ENCODE results near the gene SH3TC1. TPM values are rescaled to one million over a fixed set of nuclear protein-coding genes. Genes with fewer than 3 reads are reported as not detected.

Gene SH3TC1
- total and polyA plus RNA-seq, 9 donors: 1.1 to 34.5 (median 5.4) TPM

DNA sequence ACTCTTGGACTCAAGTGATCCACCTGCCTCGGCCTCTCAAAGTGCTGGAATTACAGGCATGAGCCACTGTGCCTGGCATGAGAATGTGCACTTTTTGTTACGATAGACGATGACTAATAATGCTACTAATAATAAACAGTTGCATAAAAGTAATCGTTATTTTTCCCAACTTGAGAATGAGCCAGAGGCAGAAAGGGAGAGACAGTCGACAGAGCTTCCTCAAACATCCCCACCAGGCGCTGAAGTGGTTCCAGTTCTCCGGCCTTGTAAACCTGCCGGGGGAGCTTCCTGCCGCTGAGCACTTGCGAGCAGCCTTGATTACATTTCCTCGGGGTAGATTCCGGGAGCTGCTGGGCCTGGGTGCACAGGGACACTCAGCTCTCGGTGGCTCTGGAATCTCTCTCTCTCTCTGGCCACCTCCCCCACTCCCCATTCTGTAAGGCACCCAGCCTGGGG lies 61.6 kb downstream of the SH3TC1 start:
- Histone ChIP-seq H3K4me3 (no peak overlapping the region), H3K9me3 (no peaks in the 10 kb centered on the region), H3K27me3 (no peaks in the 10 kb centered on the region), H3K36me3 (no peaks in the 10 kb centered on the region), H3K27ac (peak overlapping the region; percentile 34 to 38), H3K4me1 (ENCODE audit: insufficient read depth) (no peaks in the 10 kb centered on the region)
- TF ChIP-seq, protein P1, sequence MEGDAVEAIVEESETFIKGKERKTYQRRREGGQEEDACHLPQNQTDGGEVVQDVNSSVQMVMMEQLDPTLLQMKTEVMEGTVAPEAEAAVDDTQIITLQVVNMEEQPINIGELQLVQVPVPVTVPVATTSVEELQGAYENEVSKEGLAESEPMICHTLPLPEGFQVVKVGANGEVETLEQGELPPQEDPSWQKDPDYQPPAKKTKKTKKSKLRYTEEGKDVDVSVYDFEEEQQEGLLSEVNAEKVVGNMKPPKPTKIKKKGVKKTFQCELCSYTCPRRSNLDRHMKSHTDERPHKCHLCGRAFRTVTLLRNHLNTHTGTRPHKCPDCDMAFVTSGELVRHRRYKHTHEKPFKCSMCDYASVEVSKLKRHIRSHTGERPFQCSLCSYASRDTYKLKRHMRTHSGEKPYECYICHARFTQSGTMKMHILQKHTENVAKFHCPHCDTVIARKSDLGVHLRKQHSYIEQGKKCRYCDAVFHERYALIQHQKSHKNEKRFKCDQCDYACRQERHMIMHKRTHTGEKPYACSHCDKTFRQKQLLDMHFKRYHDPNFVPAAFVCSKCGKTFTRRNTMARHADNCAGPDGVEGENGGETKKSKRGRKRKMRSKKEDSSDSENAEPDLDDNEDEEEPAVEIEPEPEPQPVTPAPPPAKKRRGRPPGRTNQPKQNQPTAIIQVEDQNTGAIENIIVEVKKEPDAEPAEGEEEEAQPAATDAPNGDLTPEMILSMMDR (IDR thresholded peaks at IDR 0.05): no peak
- TF ChIP-seq POLR2A (IDR thresholded peaks at IDR 0.05): no peak
- TF ChIP-seq EP300 (IDR thresholded peaks at IDR 0.05): no peak
- peak; percentile 71 to 85 (median 75) for DNase-seq
- intact Hi-C loops (cut with DNase I): loop anchor here in 1 of 4 donors (10.0 kb wide), 1 partner anchor 54 kb away; no protein-coding TSS in a partner anchor
- 6 to 7% (median 6%) methylated on average over 13 of the region's 13 CpGs for WGBS, 3 donors

DNA sequence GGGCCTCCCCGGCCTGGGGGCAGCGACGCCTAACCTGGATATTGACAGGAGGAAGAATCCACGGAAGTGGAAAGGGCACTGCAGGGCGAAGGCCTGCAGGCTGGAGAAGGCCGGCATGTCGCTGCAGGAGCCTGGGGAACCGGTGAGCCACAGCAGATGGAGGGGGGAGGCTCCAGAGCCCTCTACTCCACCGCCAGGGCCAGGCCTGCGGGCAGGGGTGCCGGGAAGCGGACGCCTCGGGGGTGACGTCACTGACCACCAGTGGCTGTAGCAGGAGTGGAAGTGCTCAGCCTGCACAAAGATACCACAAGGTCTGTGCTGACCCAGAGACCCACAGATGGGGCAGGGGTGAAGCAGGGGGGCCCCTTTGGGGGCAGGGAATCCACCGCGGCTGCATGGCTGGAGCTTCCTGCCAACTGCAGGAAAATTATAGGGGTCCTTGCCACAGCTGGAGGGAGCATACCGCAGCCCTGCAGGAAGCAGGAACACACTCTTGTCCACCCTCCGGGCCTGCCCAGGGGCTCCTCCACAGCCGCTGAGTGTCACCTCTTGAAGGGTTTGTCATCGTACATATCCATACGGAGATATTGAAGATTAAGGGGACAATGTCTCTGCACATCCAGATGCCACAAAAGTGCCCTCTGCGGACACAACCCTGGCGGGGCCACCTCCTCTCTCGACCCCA lies 62.9 kb downstream of the SH3TC1 start:
- peak in 2 of 5 donors; percentile 20 to 31 for DNase-seq
- no peak overlapping the region for H3K4me3 ChIP-seq
- TF ChIP-seq, protein P1 (IDR thresholded peaks at IDR 0.05): no peak
- TF ChIP-seq POLR2A (IDR thresholded peaks at IDR 0.05): no peak
- no peak for TF ChIP-seq EP300 (IDR thresholded peaks at IDR 0.05)
- intact Hi-C loops (cut with DNase I): loop anchor here in 1 of 4 donors (10.0 kb wide), 1 partner anchor 53 kb away; no protein-coding TSS in a partner anchor
- no peaks in the 10 kb centered on the region for H3K36me3 ChIP-seq
- H3K27me3 ChIP-seq: no peaks in the 10 kb centered on the region
- H3K9me3 ChIP-seq: no peaks in the 10 kb centered on the region
- no peaks in the 10 kb centered on the region for H3K4me1 ChIP-seq (ENCODE audit: insufficient read depth)
- WGBS, 3 donors: 87 to 92% (median 90%) methylated on average over 25 of the region's 25 CpGs
- H3K27ac ChIP-seq: no peak overlapping the region

DNA sequence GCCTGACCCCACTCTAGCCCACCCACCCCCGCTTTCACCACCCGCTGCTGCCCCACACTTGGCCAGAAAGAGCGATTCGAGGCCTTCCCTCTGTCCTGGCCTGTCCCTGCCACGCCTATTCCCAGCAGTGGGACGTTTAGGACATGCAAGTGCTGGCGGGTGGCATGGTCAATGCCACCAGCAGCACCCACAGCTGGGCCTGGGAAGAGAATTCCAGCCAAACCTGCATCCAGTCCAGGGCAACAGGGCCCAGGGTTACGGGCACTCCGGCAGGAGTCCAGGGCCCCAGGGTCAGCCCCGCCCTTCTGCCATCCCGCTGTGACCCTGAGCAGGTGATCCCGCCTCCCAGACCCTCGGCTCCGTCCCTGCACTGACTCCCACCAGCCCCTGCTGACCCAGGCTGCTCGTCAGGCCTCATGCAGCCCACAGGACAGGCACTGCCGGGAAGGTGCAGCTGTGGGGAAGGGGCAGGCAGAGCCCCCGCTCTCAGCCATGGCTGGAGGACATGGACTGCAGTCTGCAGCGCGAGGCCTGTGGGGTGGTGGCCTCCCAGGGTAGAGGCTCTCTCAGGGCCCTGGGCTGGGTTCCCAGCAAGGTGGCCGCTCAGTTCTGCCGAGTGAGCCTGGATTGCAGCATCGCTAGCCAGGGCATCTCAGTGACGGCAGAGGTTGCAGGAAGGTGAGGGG lies 63.7 kb downstream of the SH3TC1 start:
- intact Hi-C loops (cut with DNase I): loop anchor here in 1 of 4 donors (10.0 kb wide), 1 partner anchor 52 kb away; no protein-coding TSS in a partner anchor

DNA sequence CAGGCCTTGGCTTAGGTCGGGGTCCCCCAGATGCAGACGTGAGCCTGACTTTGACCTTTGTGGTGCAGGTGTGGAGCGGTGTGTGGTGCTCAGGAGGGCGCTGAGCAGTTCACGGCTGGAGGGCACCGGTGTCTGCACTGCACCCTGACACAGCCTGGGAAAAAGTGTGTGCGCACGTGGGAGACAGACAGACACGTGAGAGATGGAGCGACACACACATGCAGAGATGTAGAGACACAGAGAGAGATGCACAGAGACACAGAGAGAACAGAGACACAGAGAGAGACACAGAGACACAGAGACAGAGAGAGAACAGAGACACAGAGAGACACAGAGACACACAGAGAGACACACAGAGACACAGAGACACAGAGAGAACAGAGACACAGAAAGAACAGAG lies 64.3 kb downstream of the SH3TC1 start:
- Histone ChIP-seq H3K27ac (no peak overlapping the region), H3K36me3 (no peaks in the 10 kb centered on the region), H3K27me3 (no peaks in the 10 kb centered on the region), H3K4me1 (ENCODE audit: insufficient read depth) (peaks cover 6% of the 10 kb centered on the region), H3K4me3 (no peak overlapping the region), H3K9me3 (no peaks in the 10 kb centered on the region)
- intact Hi-C loops (cut with DNase I): loop anchor here in 1 of 4 donors (10.0 kb wide), 1 partner anchor 51 kb away; no protein-coding TSS in a partner anchor
- no peak for DNase-seq
- TF ChIP-seq EP300 (IDR thresholded peaks at IDR 0.05) (no peak), POLR2A (IDR thresholded peaks at IDR 0.05) (no peak)
- TF ChIP-seq, protein P1 (IDR thresholded peaks at IDR 0.05): no peak
- WGBS, 3 donors: 90 to 95% (median 93%) methylated on average over 10 of the region's 10 CpGs

More for the DNA sequence above, 63.7 kb downstream of the SH3TC1 start:
- no peak overlapping the region for H3K4me3 ChIP-seq
- no peaks in the 10 kb centered on the region for H3K27me3 ChIP-seq
- no peak for TF ChIP-seq POLR2A (IDR thresholded peaks at IDR 0.05)
- TF ChIP-seq EP300 (IDR thresholded peaks at IDR 0.05): no peak
- TF ChIP-seq, protein P1 (IDR thresholded peaks at IDR 0.05): no peak
- peaks cover 6% of the 10 kb centered on the region for H3K4me1 ChIP-seq (ENCODE audit: insufficient read depth)
- peak in 1 of 5 donors; percentile 25 for DNase-seq
- H3K9me3 ChIP-seq: no peaks in the 10 kb centered on the region
- no peak overlapping the region for H3K27ac ChIP-seq
- 80 to 93% (median 92%) methylated on average over 20 to 23 of the region's 23 CpGs for WGBS, 3 donors
- no peaks in the 10 kb centered on the region for H3K36me3 ChIP-seq
